Upper lobe of left lung (tissue), 4 donors: ENCODE data around the gene ANKFY1.

Experiments used
- EP300 ChIP-seq, 4 donors: sonication (generic); formaldehyde crosslinking; IDR thresholded peaks; one replicate each; pipeline ENCODE4 v1.5.1; 2017; ENCODE audit warnings: antibody characterized with exemption in 4 of 4, control low read depth in 2 of 4
- POLR2A ChIP-seq, 4 donors: fragments of 450-650 bp; IDR thresholded peaks; one replicate each; pipeline ENCODE4 v1.5.1; 2016 to 2017; ENCODE audit warnings: antibody characterized with exemption in 4 of 4, mild to moderate bottlenecking in 2 of 4
- POLR2AphosphoS5 ChIP-seq, 2 donors: sonication (generic); formaldehyde crosslinking; IDR thresholded peaks; one replicate each; pipeline ENCODE4 v1.5.1; 2017; ENCODE audit warnings: antibody characterized with exemption in 2 of 2
- TF ChIP-seq, protein P1 (sequence below), 6 experiments: fragments of 450-650 bp in 4 of 6; fragments of 200-600 bp in 2 of 6; sonication (generic) in 2 of 6; IDR thresholded peaks; one replicate each; pipeline ENCODE4 v1.5.1; 2016 to 2019; ENCODE audit warnings: antibody characterized with exemption in 6 of 6

DNA sequence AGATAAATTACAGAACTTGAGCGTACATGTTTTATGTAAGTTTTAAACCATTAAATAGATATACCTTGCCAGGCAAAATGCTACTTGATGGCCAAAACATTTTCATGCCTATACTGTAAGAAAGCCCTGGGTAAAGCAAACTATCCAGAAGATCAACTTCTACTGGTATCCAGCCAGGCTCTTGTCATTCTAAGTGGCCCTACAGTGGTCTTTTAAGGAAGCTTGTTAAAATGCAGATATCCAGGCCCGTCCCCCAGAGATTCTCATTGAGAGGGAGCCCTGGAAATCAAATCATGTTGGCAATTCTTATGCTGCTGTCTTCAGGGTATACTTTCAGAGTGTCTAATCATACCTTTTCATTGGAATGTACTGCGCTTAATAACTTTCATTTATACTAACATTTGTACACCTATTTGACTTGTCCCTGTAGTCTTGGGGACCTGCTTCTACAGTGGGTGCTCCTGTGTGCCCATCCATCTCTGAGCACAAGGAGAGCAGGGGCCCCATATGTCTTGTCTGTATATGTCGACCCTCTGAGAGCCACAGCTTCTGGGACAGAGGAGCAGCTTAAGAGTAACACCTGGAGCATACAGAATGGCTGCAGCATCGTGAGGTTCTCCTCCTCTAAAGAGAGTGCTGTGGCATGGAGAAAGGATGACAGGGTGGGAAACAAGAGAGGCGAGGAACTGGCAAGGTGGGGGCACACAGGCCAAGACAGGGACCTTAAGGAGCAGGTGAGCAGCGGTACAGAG, 43.6 kb upstream of the ANKFY1 start:
- TF ChIP-seq, protein P1, sequence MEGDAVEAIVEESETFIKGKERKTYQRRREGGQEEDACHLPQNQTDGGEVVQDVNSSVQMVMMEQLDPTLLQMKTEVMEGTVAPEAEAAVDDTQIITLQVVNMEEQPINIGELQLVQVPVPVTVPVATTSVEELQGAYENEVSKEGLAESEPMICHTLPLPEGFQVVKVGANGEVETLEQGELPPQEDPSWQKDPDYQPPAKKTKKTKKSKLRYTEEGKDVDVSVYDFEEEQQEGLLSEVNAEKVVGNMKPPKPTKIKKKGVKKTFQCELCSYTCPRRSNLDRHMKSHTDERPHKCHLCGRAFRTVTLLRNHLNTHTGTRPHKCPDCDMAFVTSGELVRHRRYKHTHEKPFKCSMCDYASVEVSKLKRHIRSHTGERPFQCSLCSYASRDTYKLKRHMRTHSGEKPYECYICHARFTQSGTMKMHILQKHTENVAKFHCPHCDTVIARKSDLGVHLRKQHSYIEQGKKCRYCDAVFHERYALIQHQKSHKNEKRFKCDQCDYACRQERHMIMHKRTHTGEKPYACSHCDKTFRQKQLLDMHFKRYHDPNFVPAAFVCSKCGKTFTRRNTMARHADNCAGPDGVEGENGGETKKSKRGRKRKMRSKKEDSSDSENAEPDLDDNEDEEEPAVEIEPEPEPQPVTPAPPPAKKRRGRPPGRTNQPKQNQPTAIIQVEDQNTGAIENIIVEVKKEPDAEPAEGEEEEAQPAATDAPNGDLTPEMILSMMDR (IDR thresholded peaks at IDR 0.05) = no peak
- TF ChIP-seq EP300 (IDR thresholded peaks at IDR 0.05) (no peak), POLR2AphosphoS5 (IDR thresholded peaks at IDR 0.05) (no peak), POLR2A (IDR thresholded peaks at IDR 0.05) (no peak)
